GOT3 (cell line): ENCODE results near the gene CECR2.
"Not testable (repeated sequence)": the region's sequence is repeated elsewhere in the genome, so short reads cannot be mapped to it uniquely, and the experiment has no call there.

Source experiments
- DNase-seq: peaks from one replicate; lab custom pipeline; 2025; ENCODE audit warnings: mixed read lengths; lab: John Stamatoyannopoulos, UW

The CECR2 gene

DNA sequence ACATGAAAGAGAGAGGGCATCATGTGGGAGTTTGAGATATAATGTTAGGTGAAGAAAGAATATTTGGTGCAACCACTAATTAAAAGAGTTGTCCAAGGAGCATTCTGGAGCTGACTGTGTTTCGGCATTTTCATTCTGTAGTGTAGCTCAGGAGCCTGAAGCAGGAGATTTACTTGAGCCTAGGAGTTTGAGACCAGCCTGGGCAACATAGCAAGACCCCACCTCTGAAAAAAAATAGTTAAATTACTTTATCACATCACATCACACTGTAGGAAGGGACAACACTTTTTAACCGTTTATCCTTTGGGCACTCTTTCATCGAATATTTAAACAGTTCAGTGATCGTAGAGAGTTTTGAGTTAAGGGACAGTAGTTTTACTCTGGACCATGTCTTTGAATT lies 143.7 kb downstream of the CECR2 start:
- DNase-seq: no peak

DNA sequence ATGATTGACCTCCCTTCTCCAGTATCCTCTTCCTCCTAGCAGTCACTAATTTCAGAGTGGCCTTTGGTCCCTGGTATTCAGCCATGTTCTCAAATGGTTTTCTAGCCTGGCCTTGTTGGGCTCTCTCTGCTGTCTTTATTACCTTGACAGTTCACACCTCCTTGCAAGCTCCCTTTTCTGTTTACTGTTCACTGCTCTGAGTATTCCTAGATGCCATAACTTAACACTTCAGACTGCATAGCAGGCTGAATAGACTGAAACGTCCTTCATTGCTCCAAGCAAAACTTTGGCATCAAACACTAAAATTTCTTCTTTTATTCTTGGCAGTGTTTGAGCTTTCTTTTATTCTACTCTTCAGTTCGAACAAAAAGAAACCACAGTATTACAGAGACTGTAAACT lies 144.4 kb downstream of the CECR2 start:
- no peak for DNase-seq

DNA sequence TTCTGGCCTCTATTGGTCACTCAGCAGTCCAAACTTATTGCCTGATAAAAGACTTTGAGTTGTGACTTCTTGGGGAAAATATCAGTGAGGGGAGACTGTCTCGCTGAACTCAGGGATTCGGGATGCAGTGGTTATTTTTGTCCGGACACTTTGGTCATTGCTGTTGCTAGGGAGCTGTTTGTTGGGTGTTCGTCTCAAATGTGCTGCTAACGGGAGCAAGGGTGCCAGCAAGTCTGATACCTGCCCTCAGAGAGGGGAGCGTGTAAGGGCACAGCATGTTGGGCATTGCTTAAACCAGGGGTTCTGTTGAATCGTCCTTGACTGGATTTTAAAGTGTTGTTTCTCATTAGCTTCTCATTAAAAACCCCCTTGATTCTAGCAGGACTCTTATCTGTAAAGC lies 144.8 kb downstream of the CECR2 start:
- DNase-seq: no peak

DNA sequence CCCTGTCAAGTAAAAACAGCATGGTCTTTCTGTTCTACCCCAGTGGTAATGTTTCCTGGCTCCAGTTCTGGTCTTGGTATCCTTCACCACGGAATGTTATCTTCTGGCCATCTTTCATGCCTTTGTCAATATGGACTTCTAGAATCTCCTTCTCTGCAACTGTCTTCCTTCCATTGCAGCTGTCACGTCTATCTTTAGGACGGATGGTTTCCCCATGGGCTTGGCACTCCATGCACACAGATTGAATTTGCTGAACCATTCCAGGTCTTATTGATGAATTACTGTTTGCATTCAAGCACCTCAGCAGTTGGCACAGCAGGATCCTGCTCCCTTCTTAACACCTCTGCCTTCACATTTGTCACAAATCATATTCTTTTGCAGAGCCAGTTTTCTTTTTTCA lies 149.1 kb downstream of the CECR2 start:
- no peak for DNase-seq

DNA sequence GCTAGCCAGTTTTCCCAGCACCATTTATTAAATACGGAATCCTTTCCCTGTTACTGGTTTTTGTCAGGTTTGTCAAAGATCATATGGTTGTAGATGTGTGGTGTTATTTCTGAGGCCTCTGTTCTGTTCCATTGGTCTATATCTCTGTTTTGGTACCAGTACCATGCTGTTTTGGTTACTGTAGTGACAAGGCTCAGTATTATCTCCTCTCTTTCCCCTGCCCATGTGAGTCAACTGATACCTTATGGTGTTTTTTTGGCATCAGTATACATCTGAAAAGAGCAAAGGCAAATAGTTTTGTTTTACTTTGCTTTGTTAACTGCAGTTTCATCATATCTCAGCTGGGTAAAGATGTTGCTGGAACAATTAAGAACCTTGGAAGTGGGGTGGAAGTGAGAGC lies 152.7 kb downstream of the CECR2 start:
- not testable (repeated sequence) for DNase-seq

DNA sequence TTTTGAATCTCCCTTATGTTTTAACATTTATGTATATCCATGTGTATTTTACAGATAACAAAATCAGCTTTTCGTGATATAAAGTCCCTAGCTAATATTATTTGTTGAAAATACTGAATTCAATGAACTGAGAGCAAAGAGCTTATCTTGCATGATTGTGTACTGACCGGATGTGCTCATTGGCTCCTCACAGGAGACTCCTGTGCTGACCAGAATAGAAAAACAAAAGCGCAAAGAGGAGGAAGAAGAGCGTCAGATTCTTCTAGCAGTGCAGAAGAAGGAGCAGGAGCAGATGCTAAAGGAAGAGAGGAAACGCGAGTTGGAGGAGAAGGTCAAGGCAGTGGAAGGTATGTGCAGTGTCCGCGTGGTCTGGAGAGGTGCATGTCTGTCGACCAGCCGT lies 154.7 kb downstream of the CECR2 start:
- DNase-seq: no peak

DNA sequence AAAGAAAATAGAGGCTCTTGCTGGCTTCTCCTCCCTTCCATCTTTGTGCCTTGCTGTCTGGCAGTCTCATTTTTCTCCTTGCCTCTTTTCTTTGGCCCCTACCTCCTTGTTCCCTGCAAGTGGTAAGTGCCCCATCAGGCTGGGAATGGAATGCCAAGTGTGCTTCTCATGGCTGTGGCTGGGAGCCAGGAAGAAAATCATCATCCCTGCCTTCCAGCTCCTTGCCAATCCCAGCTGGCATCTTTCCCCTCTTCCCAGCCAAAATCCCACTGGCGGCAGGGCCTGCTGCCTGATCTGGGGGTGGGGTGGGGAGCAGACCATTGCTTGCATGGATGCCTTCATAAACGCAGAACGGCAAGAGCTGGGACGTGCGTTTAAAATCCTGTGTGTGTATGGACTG lies 167.0 kb downstream of the CECR2 start:
- no peak for DNase-seq

DNA sequence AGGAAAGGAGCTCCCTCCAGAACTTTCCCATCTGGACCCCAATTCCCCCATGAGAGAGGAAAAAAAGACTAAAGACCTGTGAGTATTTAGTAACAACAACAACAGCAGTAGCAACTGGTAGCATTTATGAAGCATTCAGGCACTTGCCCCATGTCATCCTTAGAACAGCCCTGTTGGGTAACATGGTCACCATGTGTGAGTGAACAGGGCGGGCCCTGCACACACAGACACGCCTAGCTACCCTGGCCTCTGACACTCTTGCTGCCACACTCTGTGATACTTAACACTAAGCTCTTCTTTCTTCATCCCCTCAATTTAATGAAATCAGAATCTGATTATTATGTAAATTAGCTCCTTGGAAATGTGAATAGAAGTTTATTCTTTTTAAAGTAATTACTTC lies 167.9 kb downstream of the CECR2 start:
- DNase-seq: no peak

DNA sequence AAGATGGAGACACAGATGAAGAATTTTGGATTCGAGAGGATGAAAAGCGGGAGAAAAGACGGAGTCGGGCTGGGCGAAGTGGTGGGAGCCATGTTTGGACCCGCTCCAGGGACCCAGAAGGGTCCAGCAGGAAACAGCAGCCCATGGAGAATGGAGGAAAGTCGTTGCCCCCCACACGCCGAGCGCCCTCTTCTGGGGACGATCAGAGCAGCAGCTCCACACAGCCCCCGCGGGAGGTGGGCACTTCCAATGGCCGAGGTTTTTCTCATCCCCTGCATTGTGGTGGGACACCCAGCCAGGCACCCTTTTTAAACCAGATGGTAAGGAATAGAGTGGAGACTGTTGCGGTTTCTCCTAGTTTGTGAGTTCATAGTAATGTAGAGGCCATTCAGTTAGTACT lies 171.2 kb downstream of the CECR2 start:
- no peak for DNase-seq

DNA sequence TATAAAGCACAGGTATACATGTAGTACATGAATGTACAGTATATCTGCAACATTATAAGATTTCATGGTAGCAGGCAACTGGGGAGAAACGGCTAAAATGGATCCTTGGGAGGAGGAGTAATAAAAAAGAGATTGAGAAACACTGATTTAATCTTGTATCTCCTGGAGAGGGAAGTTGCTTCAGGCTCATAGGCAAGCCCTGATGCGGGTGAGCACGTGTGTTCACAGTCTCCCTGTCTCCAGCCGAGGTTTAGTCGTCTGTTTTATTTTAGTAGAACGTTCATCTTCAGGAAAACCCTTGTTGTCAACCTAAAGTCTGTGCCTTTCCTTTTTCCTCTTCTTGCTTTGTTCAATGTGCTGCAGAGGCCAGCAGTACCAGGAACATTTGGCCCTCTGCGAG lies 172.2 kb downstream of the CECR2 start:
- no peak for DNase-seq

DNA sequence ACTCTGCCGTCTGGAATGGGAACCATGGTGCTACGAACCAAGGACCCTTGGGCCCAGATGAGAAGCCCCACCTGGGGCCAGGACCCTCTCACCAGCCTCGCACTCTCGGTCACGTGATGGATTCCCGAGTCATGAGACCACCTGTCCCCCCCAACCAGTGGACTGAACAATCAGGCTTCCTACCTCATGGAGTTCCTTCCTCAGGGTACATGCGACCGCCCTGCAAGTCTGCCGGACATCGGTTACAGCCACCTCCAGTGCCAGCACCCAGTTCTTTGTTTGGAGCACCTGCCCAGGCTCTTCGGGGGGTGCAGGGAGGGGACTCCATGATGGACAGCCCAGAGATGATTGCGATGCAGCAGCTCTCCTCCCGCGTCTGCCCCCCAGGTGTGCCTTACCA lies 173.2 kb downstream of the CECR2 start:
- no peak for DNase-seq

DNA sequence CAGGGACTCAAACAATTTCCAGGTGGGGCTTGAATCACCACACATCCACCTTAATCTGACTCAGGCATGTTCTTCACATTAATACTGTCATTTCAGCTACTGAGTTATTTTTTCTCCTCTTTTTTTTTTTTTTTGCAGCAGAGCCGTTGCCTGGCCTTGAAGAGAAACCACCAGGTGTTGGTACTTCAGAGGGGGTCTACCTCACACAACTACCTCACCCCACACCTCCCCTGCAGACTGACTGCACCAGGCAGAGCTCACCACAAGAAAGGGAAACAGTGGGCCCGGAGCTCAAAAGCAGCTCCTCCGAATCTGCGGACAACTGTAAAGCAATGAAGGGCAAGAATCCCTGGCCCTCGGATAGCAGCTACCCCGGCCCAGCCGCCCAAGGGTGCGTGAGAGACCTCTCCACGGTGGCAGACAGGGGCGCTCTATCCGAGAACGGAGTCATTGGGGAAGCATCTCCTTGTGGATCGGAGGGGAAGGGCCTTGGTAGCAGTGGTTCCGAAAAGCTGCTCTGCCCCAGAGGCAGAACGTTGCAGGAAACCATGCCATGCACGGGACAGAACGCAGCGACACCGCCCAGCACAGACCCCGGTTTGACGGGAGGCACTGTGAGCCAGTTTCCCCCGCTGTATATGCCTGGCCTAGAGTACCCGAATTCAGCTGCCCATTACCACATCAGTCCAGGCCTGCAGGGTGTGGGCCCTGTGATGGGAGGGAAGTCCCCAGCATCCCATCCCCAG lies 178.9 kb downstream of the CECR2 start:
- DNase-seq: no peak

DNA sequence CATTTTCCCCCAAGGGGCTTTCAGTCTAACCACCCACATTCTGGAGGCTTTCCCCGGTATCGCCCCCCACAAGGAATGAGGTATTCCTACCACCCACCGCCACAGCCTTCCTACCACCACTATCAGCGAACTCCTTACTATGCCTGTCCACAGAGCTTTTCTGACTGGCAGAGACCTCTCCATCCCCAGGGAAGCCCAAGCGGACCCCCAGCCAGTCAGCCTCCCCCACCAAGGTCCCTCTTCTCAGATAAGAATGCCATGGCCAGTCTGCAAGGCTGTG lies 179.4 kb downstream of the CECR2 start:
- DNase-seq: no peak

DNA sequence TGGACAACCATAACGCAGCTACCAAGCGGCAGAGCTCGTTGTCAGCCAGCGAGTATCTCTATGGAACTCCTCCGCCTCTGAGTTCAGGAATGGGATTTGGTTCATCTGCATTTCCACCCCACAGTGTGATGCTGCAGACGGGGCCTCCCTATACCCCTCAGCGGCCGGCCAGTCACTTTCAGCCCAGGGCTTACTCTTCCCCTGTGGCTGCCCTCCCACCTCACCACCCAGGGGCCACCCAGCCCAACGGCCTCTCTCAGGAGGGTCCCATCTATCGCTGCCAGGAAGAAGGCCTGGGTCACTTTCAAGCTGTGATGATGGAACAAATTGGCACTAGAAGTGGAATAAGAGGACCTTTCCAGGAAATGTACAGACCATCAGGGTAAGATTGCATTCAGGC lies 179.9 kb downstream of the CECR2 start:
- no peak for DNase-seq

DNA sequence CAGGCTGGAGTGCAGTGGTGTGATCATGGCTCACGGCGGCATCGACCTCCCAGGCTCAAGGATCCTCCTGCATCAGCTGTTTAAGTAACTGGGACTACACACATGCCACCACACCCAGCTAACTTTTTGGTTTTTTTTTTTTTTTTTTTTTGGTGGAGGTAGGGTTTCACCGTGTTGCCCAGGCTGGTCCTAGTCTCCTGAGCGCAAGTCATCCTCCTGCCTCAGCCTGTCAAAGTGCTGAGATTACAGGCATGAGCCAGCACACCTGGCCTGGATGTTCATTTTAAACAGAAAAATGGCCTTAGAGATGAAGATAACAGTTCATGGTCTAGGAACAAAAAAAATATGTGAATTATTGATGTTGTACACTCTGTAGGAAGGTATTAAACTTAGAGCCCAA lies 180.4 kb downstream of the CECR2 start:
- no peak for DNase-seq

DNA sequence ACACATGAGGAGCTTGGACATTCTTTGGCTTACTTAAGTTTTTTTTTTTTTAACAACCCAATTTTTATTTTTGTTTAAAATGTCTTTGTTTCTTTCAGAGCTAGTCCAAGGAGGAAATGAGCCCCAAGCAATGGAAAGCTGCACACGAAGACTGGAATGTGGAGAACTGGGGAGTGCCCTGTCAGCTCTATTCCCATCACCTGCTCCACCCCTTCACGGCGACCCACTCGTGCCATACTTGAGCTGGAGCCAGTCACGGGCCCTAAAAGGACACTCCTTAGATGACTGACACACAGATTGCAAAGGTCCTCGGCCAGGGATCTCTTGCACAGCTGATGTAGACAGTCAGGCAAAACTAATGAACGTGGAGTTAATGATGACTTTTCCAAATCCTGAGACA lies 183.5 kb downstream of the CECR2 start:
- DNase-seq: no peak

DNA sequence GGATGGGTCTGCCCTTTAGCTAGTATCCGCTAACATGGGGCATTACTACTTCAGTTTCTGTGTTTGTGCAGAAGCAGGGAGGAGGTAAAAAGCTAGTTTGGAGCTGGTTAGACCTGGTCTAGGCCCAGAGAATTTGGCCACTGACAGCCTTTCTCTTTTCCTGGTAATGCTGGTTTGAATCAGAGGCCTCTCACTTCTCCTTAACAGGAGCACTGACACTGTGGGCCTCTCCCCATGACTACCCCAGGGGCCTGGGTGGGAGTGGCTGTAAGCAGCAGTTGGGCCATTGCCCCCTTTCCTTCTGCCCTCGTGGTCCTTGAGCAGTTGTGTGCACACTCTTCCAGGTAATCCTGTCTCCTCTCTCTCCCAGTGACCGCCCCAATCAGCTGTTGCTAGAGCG lies 185.6 kb downstream of the CECR2 start:
- DNase-seq: no peak

DNA sequence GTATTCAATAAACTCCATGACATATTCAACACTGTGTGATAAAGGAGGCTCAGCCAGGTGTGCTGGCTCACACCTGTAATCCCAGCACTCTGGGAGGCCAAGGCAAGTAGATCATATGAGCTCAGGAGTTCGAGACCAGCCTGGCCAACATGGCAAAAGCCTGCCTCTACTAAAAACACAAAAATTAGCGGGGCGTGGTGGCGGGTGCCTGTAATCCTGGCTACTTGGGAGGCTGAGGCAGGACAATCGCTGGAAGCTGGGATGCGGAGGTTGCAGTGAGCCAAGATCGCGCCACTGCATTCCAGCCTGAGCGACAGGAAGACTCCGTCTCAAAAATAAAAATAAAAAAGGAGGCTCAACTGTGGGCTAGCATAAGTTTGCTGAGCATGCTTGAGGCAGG lies 189.9 kb downstream of the CECR2 start:
- no peak for DNase-seq

DNA sequence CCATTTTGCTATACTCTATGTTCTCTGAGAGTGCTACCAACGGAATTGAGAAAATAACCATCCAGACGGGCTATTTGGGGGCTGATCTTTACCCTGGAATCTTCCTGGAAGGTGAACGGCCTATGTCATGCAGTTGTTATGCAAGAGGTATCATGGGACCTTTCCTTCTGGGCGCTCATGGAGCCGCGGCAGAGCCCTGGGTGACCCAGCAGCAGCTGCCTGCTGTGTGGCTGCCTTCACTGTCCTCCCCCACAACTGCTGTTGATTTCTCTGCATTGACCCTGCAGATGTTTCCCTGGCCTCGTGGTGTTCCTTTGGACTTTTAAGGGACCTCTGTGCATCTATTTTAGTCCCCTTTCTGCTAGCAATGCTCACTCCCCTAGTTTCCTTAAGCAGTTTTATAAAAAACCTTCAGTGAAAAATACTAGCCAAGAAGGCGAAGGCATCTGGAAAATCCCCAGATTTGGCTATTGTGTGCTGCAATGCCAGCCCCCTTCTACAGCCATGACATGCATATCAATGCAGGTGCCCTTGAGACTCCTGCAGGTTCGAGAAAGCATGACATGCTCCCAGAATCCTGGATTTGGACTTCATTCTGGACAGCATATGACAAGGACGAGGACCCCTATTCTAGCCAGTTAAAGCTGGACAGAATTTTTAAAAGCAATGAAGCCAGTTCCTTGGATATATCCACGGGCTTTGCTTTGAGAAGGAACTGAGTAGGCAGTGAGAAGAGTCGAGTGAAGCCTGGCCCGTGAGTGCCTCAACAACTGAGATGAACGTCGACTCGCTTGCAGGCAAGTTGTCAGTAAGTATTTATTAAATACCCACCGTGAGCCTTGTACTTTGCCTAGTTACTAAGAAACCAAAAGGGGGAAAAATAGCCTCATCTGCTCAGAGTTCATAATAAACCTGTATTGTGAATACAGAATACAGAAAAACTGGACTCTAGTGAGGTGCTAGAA lies 193.9 kb downstream of the CECR2 start, which contains the start of gene SLC25A18:
Gene SLC25A18 (plus strand): TSS at position 593 of the 965 bp plus-strand sequence. CDS start 16,447 bp downstream, outside the sequence.
- no peak for DNase-seq

DNA sequence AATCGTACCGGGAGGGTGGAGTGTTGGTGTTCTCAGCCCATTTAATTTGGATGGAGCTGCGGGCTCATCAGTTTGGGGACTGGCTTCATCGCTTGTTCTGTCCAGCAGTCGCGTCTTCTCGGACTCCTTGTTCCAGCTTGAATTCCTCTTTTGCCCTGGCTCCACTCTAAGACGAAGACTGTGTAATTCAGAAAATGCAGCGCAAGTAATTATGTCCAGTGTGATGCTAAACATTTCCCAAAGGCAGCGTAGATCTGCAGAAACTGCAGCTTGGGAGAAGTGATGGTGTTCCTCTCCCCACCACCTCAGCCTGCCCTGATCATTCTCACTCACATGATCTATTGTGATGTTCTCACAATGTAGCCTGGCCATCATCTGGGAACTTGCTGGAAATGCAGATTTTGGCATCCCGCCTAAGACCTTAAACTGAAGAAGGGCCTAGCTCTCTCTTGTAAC lies 194.7 kb downstream of the CECR2 start:
- DNase-seq: no peak

DNA sequence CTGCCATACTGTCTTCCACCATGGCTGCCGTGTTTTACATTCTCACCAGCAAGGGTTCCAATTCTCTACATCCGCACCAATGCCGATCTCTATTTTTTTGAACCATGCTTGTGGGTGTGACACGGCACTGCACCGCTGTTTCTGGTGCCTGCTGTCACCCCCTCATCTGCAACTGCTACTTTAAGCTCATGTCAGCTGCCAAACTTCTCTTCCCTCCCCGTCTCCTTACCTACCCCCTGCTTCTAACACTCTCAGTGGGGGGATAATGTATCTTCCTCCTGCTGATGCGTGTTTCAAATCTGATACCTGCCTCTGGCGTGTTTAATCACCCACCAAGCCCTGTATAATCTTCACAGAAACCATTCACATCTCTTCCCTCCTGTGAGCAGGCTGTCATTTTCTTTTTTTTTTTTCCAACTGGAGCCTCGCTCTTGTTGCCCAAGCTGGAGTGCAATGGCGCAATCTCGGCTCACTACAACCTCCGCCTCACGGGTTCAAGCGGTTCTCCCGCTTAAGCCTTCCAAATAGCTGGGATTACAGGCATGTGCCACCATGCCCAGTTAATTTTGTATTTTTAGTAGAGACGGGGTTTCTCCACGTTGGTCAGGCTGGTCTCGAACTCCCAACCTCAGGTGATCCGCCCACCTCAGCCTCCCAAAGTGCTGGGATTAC lies 196.9 kb downstream of the CECR2 start:
- not testable (repeated sequence) for DNase-seq

DNA sequence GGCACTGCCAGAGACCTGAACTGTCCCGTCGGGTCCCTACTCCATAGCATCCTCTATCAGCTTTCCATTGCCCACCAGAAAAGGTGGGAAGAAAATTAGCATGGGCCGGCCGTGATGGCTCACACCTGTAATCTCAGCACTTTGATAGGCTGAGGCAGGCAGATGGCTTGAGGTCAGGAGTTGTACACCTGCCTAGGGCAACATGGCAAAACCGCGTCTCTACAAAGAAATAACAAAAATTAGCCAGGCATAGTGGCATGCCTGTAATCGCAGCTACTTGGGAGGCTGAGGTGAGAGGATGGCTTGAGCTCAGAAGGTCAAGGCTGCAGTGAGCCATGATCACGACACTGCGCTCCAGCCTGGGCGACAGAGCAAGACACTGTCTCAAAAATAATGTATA lies 197.5 kb downstream of the CECR2 start:
- no peak for DNase-seq
